CD14-positive monocyte (primary cell): ENCODE data around the gene PANX2. TPM values are rescaled to one million over a fixed set of nuclear protein-coding genes. Genes with fewer than 3 reads are reported as not detected.

ENCODE experiments used
- DNase-seq, 3 donors: peaks; one replicate each; pipeline ENCODE4 v3.0.0-alpha.2; 2011 to 2022
- H2AFZ ChIP-seq: 2 replicates; pipeline ENCODE4 v1.6.0; 2012; ENCODE audit warnings: mild to moderate bottlenecking, low read depth, low read length, inconsistent platforms; ENCODE audit not compliant: insufficient read depth, poor library complexity, severe bottlenecking
- H3K27ac ChIP-seq, 2 donors: 1 replicate in 1 of 2; 2 replicates in 1 of 2; pipeline ENCODE4 v1.5.1; 2012 to 2013; ENCODE audit warnings: low read length in 2 of 2, control low read depth in 1 of 2, inconsistent platforms in 1 of 2, low read depth in 1 of 2, mild to moderate bottlenecking in 1 of 2
- H3K27me3 ChIP-seq, 2 donors: one replicate each; pipeline versions ENCODE4 v1.6.0 to v1.6.1; 2011 to 2013; ENCODE audit warnings: low read length in 2 of 2; ENCODE audit not compliant: control insufficient read depth in 2 of 2, insufficient read depth in 2 of 2
- H3K36me3 ChIP-seq, 2 donors: replicated peaks in 1 of 2; 1 replicate in 1 of 2; 2 replicates in 1 of 2; pipeline versions ENCODE4 v1.5.1 to v1.6.1; 2012 to 2013; ENCODE audit warnings: low read length in 2 of 2, control low read depth in 1 of 2, inconsistent platforms in 1 of 2, mild to moderate bottlenecking in 1 of 2; ENCODE audit not compliant: insufficient read depth in 2 of 2, control insufficient read depth in 1 of 2
- H3K4me1 ChIP-seq, 2 donors: 1 replicate in 1 of 2; 2 replicates in 1 of 2; pipeline versions ENCODE4 v1.5.1 to v1.6.1; 2012 to 2013; ENCODE audit warnings: low read length in 2 of 2, control low read depth in 1 of 2, inconsistent platforms in 1 of 2, mild to moderate bottlenecking in 1 of 2, moderate library complexity in 1 of 2; ENCODE audit not compliant: insufficient read depth in 2 of 2, control insufficient read depth in 1 of 2
- H3K4me2 ChIP-seq: replicated peaks from 2 replicates; pipeline ENCODE3; 2012; ENCODE audit warnings: low read length, moderate library complexity, mild to moderate bottlenecking; ENCODE audit not compliant: poor library complexity, severe bottlenecking; ENCODE audit errors: extremely low read depth
- H3K4me3 ChIP-seq, 3 experiments: fragments of 200-600 bp in 1 of 3; sonication (generic) in 1 of 3; replicated peaks in 1 of 3; 1 replicate in 2 of 3; 2 replicates in 1 of 3; pipeline ENCODE4 v1.5.1; 2011 to 2013; ENCODE audit warnings: low read length in 3 of 3, mild to moderate bottlenecking in 3 of 3, control low read depth in 2 of 3, low read depth in 2 of 3, inconsistent platforms in 1 of 3, moderate library complexity in 1 of 3
- H3K79me2 ChIP-seq: 2 replicates; pipeline ENCODE4 v1.6.0; 2012; ENCODE audit warnings: mild to moderate bottlenecking, control low read depth, inconsistent platforms, low read length, moderate library complexity; ENCODE audit not compliant: insufficient read depth
- H3K9ac ChIP-seq: 2 replicates; pipeline ENCODE4 v1.6.0; 2017; ENCODE audit warnings: low read length, mild to moderate bottlenecking; ENCODE audit not compliant: insufficient read depth, poor library complexity, severe bottlenecking
- H3K9me3 ChIP-seq, 2 donors: replicated peaks in 1 of 2; 1 replicate in 1 of 2; 2 replicates in 1 of 2; pipeline versions ENCODE4 v1.5.1 to v1.6.1; 2012 to 2013; ENCODE audit warnings: low read length in 2 of 2, control low read depth in 1 of 2; ENCODE audit not compliant: control insufficient read depth in 1 of 2, insufficient read depth in 1 of 2
- H4K20me1 ChIP-seq: 2 replicates; pipeline ENCODE4 v1.6.0; 2012; ENCODE audit warnings: mild to moderate bottlenecking, low read length, control low read depth, moderate library complexity; ENCODE audit not compliant: insufficient read depth
- H3K27ac Mint-ChIP-seq, 7 donors: one replicate each; pipeline ENCODE4 v1.8.0; 2020; ENCODE audit warnings: mild to moderate bottlenecking in 7 of 7, mixed read lengths in 7 of 7, moderate library complexity in 6 of 7, inconsistent platforms in 2 of 7
- H3K27me3 Mint-ChIP-seq, 3 donors: one replicate each; pipeline ENCODE4 v1.8.0; 2021 to 2022; ENCODE audit warnings: low read depth in 3 of 3, mild to moderate bottlenecking in 3 of 3, mixed read lengths in 3 of 3, moderate library complexity in 3 of 3, inconsistent platforms in 1 of 3
- H3K36me3 Mint-ChIP-seq, 2 donors: one replicate each; pipeline ENCODE4 v1.8.0; 2020; ENCODE audit warnings: mixed read lengths in 2 of 2, inconsistent platforms in 1 of 2, mild to moderate bottlenecking in 1 of 2
- H3K4me1 Mint-ChIP-seq: one replicate; pipeline ENCODE4 v1.8.0; 2020; ENCODE audit warnings: mild to moderate bottlenecking, mixed read lengths
- H3K4me3 Mint-ChIP-seq, 2 donors: one replicate each; pipeline ENCODE4 v1.8.0; 2020; ENCODE audit warnings: mild to moderate bottlenecking in 2 of 2, mixed read lengths in 2 of 2, moderate library complexity in 1 of 2
- H3K9me3 Mint-ChIP-seq, 7 donors: one replicate each; pipeline ENCODE4 v1.8.0; 2020 to 2022; ENCODE audit warnings: mixed read lengths in 7 of 7, mild to moderate bottlenecking in 6 of 7, moderate library complexity in 6 of 7, inconsistent platforms in 2 of 7
- WGBS: methylation state at CpG from one replicate; pipeline ENCODE4 v1.1.5; 2013; ENCODE audit warnings: missing lambda C conversion rate; ENCODE audit not compliant: insufficient coverage; 5-methylcytosine and 5-hydroxymethylcytosine counted together
- intact Hi-C, 2 donors: fragments of 100-400 bp; cut with micrococcal nuclease; formaldehyde crosslinking; loops; one replicate each; pipeline versions ENCODE4 v1.15.0 to v1.15.1; 2023
- polyA plus RNA-seq, 3 donors: library from polyadenylated mRNA; depleted of rRNA in 1 of 3; unstranded in 2 of 3; stranded (reverse) in 1 of 3; fragments of 300-500 nt in 2 of 3; fragments of >200 nt in 1 of 3; fragmentation: Illumina TruSeq in 2 of 3; gene quantifications; 1 replicate in 2 of 3; 2 replicates in 1 of 3; pipeline ENCODE4 v1.2.3, GENCODE V29; 2012 to 2021
- TF ChIP-seq, protein P1 (sequence below): fragments of 200-600 bp; IDR thresholded peaks from one replicate; pipeline ENCODE4 v1.8.0; 2022; ENCODE audit warnings: antibody characterized with exemption, mild to moderate bottlenecking

PANX2 gene
- polyA plus RNA-seq, 3 donors, result 0.05 to 6.0 TPM; not detected in 1

DNA sequence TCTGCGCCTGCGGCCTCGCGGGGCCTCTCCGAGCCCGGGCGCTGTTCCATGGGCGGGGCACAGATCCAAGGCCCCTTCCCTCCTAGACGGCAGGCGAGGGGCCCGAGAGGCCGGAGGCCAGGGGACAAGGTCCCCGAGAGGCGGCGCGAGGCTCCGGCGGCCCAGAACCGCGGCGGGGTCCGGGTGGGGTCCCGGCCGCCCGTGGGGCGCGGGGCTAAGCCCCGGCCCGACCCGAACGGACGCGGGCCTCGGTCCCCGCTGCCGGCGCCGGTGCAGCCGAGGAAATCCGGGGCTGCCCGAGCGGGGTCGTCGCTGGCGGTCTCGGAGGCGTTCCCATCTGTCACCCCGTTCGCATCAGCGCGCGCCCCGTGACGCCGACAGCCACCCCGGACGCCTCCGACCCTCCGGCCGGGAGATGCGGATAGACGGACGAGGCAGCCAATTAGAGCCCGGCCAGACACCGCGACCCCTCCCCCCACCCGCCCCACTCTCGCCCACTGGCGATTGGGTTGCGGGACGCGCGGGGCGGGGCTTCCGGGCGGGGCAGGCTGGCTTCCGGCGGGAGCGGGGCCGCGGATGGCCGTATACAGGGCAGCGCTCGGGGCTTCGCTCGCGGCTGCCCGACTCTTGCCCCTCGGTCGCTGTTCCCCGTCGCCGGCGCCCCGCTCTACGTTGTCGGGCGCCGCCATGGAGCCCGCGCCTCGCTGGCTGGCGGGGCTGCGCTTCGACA lies 30.1 kb downstream of the PANX2 start, which contains the start of gene SELENOO:
SELENOO (plus strand) TSS at position 551 of the 730 bp plus-strand sequence; CDS start at position 577, 26 bp downstream.
- H3K79me2 ChIP-seq, result peaks cover 42% of the 10 kb centered on the region
- WGBS, result under 1% methylated on average over 103 of the region's 105 CpGs
- intact Hi-C loops, result loop anchor here (1.0 to 10.0 kb wide), 4 partner anchors 9 to 276 kb away; partner anchors contain the start of gene TRABD (in 2 of the 2)
- peak within 1 kb of the TSS; percentile 88 for H3K9ac ChIP-seq
- Mint-ChIP-seq H3K27ac (peak within 1 kb of the TSS in 6 of 7 donors; percentile 71 to 89 (median 86)), H3K4me1 (peaks cover 41% of the 10 kb centered on the region), H3K36me3 (peaks cover 46 to 48% of the 10 kb centered on the region in 2 donors), H3K4me3 (peak within 1 kb of the TSS; percentile 89 to 91), H3K9me3 (peaks cover 0 to 3% (median 0%) of the 10 kb centered on the region in 7 donors), H3K27me3 (peaks cover 0 to 2% (median 2%) of the 10 kb centered on the region in 3 donors)
- H3K9me3 ChIP-seq, result no peaks in the 10 kb centered on the region
- H3K4me2 ChIP-seq, result peak within 1 kb of the TSS; percentile 89
- H3K27ac ChIP-seq, result peak within 1 kb of the TSS in 1 of 2 donors; percentile 82
- no peak within 1 kb of the TSS for H2AFZ ChIP-seq
- TF ChIP-seq, protein P1, sequence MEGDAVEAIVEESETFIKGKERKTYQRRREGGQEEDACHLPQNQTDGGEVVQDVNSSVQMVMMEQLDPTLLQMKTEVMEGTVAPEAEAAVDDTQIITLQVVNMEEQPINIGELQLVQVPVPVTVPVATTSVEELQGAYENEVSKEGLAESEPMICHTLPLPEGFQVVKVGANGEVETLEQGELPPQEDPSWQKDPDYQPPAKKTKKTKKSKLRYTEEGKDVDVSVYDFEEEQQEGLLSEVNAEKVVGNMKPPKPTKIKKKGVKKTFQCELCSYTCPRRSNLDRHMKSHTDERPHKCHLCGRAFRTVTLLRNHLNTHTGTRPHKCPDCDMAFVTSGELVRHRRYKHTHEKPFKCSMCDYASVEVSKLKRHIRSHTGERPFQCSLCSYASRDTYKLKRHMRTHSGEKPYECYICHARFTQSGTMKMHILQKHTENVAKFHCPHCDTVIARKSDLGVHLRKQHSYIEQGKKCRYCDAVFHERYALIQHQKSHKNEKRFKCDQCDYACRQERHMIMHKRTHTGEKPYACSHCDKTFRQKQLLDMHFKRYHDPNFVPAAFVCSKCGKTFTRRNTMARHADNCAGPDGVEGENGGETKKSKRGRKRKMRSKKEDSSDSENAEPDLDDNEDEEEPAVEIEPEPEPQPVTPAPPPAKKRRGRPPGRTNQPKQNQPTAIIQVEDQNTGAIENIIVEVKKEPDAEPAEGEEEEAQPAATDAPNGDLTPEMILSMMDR, result no peak
- peaks cover 25 to 41% of the 10 kb centered on the region in 2 donors for H3K36me3 ChIP-seq
- peaks cover 44% of the 10 kb centered on the region for H4K20me1 ChIP-seq
- peaks cover 45 to 57% of the 10 kb centered on the region in 2 donors for H3K4me1 ChIP-seq
- H3K27me3 ChIP-seq, result no peaks in the 10 kb centered on the region
- peak within 1 kb of the TSS; percentile 59 to 82 (median 72) for H3K4me3 ChIP-seq
- peak; percentile 80 to 88 (median 88) for DNase-seq

DNA sequence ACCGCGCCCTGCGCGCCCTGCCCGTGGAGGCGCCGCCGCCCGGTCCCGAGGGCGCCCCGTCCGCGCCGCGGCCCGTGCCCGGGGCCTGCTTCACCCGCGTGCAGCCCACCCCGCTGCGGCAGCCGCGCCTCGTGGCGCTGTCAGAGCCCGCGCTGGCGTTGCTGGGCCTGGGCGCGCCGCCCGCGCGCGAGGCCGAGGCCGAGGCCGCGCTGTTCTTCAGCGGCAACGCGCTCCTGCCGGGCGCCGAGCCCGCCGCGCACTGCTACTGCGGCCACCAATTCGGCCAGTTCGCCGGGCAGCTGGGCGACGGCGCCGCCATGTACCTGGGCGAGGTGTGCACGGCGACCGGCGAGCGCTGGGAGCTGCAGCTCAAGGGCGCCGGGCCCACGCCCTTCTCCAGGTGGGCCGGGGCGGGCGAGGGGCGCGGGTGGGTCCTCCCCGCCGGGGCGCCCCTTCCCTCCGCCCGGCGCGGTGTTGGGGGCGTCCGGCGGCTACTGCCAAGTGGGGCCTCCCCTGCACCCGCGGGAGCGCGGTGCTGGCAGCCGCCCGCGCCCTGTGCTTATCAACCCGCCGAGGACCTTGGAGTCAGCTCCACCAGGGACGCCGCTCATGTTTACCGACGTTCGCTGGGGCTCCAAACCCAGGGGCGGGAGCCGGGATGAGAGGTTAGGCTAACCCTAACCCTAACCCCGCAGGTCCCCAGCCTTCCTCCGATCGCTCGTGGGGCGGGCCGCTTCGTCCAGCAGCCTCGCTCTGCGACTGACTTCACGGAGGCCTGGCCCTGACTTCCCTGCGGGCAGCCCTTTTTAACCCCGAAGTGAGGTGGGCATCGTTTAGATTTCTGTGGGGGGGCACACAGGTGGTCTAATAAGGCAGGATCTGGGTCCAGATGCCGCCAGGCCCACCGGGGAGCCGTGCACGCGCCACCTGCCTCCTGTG lies 30.9 kb downstream of the PANX2 start:
- Mint-ChIP-seq H3K9me3 (peaks cover 0 to 3% (median 0%) of the 10 kb centered on the region in 7 donors), H3K4me1 (peaks cover 45% of the 10 kb centered on the region), H3K4me3 (peak overlapping the region; percentile 89 to 91), H3K27me3 (peaks cover 0 to 2% (median 2%) of the 10 kb centered on the region in 3 donors), H3K27ac (peak overlapping the region in 5 of 7 donors; percentile 36 to 58 (median 46)), H3K36me3 (peaks cover 45% of the 10 kb centered on the region in 2 donors)
- H3K27me3 ChIP-seq, result no peaks in the 10 kb centered on the region
- 2% methylated on average over 111 of the region's 115 CpGs for WGBS
- peak overlapping the region; percentile 89 for H3K4me2 ChIP-seq
- TF ChIP-seq, protein P1, result no peak
- peak overlapping the region; percentile 88 for H3K9ac ChIP-seq
- no peak overlapping the region for H2AFZ ChIP-seq
- no peak for DNase-seq
- H3K4me3 ChIP-seq, result peak overlapping the region; percentile 53 to 82 (median 72)
- H4K20me1 ChIP-seq, result peaks cover 53% of the 10 kb centered on the region
- peaks cover 22 to 38% of the 10 kb centered on the region in 2 donors for H3K36me3 ChIP-seq
- intact Hi-C loops, result loop anchor here (2.0 to 10.0 kb wide), 3 partner anchors 17 to 277 kb away; partner anchors contain the start of gene TRABD (in 2 of the 2)
- H3K9me3 ChIP-seq, result no peaks in the 10 kb centered on the region
- H3K4me1 ChIP-seq, result peaks cover 50 to 65% of the 10 kb centered on the region in 2 donors
- peak overlapping the region in 1 of 2 donors; percentile 48 for H3K27ac ChIP-seq
- H3K79me2 ChIP-seq, result peaks cover 50% of the 10 kb centered on the region
